K562 (cell line): ENCODE measurements around the gene DMGDH. TPM values are rescaled to one million over a fixed set of nuclear protein-coding genes. Genes with fewer than 3 reads are reported as not detected.

Experiments
- ATAC-seq: fragments of 200-7000 bp; cut with Tn5 transposase; 3 replicates; pipeline ENCODE4 v1.9.1; 2020; ENCODE audit warnings: moderate library complexity
- BruUV-seq: library from RNA; stranded (reverse); fragments of 400-500 nt; replicated peaks from 2 replicates; lab custom pipeline; 2021; lab: Mats Ljungman, UMichigan
- CTCF ChIA-PET: fragments of 300-600 bp; formaldehyde crosslinking; extraction: SDS; loops from one replicate; lab custom pipeline; 2021; ENCODE audit warnings: low intra/inter-chr PET ratio; lab: Yijun Ruan, JAX
- POLR2A ChIA-PET: fragments of 300-600, 350-650 bp; sonication (Branson Sonifier 250); formaldehyde crosslinking; extraction: SDS; loops from one replicate; lab custom pipeline; 2021; ENCODE audit warnings: antibody characterized with exemption, inconsistent platforms; lab: Yijun Ruan, JAX
- DNase-seq, 4 experiments: peaks; one replicate each; pipeline versions ENCODE4 v3.0.0 to v3.0.0-alpha.2; 2011 to 2018; ENCODE audit warnings: low spot score in 3 of 4, mixed read lengths in 3 of 4; ENCODE audit errors: extremely low read depth in 1 of 4
- FAIRE-seq: peaks from 2 replicates; lab custom pipeline; 2011; peaks lifted over from hg19 to GRCh38; lab: Jason Lieb, UNC
- H2AFZ ChIP-seq: 2 replicates; pipeline ENCODE4 v1.6.0; 2011; ENCODE audit warnings: low read depth, low read length, control low read depth, inconsistent platforms
- H3K27ac ChIP-seq: fragments of 200-600 bp; 3 replicates; pipeline ENCODE4 v1.8.0; 2011; ENCODE audit warnings: low read depth, mild to moderate bottlenecking, control low read depth, inconsistent platforms, low read length, moderate library complexity, mixed read lengths; ENCODE audit errors: extremely low read depth
- H3K27me3 ChIP-seq, 2 experiments: fragments of 300-600 bp in 1 of 2; 2 replicates in 1 of 2; 3 replicates in 1 of 2; pipeline versions ENCODE4 v1.6.0 to v1.8.0; 2011; ENCODE audit warnings: inconsistent platforms in 2 of 2, low read length in 2 of 2, mild to moderate bottlenecking in 1 of 2, mixed read lengths in 1 of 2, moderate library complexity in 1 of 2; ENCODE audit not compliant: control insufficient read depth in 2 of 2, insufficient read depth in 2 of 2
- H3K36me3 ChIP-seq: fragments of 300-600 bp; 3 replicates; pipeline ENCODE4 v1.8.0; 2011; ENCODE audit warnings: mild to moderate bottlenecking, low read length, inconsistent platforms; ENCODE audit not compliant: control insufficient read depth, insufficient read depth
- H3K4me1 ChIP-seq, 2 experiments: fragments of 200-600 bp in 1 of 2; replicated peaks in 1 of 2; 2 replicates in 1 of 2; 3 replicates in 1 of 2; pipeline versions ENCODE4 v1.5.1 to v1.8.0; 2011; ENCODE audit warnings: inconsistent platforms in 2 of 2, low read length in 2 of 2, mild to moderate bottlenecking in 1 of 2, mixed read lengths in 1 of 2, moderate library complexity in 1 of 2; ENCODE audit not compliant: control insufficient read depth in 2 of 2, insufficient read depth in 2 of 2
- H3K4me2 ChIP-seq: 2 replicates; pipeline ENCODE4 v1.6.1; 2011; ENCODE audit warnings: low read length, control low read depth, inconsistent platforms, mixed read lengths; ENCODE audit not compliant: insufficient read depth
- H3K4me3 ChIP-seq: fragments of 200-600 bp; sonication (generic), shearing (Covaris generic); 2 replicates; pipeline ENCODE4 v1.5.1; 2016; ENCODE audit warnings: control low read depth, inconsistent platforms
- H3K79me2 ChIP-seq: fragments of 200-600 bp; 3 replicates; pipeline ENCODE4 v1.8.0; 2011; ENCODE audit warnings: low read length, inconsistent platforms; ENCODE audit not compliant: control insufficient read depth, insufficient read depth
- H3K9ac ChIP-seq, 2 experiments: 2 replicates each; pipeline versions ENCODE4 v1.6.0 to v1.6.1; 2011; ENCODE audit warnings: low read depth in 2 of 2, low read length in 2 of 2, control low read depth in 1 of 2, inconsistent platforms in 1 of 2, mild to moderate bottlenecking in 1 of 2, mixed read lengths in 1 of 2; ENCODE audit not compliant: insufficient read depth in 1 of 2
- H3K9me1 ChIP-seq: one replicate; pipeline ENCODE4 v1.6.0; 2011; ENCODE audit warnings: inconsistent platforms, mild to moderate bottlenecking, low read length, moderate library complexity; ENCODE audit not compliant: control insufficient read depth, insufficient read depth
- H3K9me3 ChIP-seq: replicated peaks from 2 replicates; pipeline ENCODE4 v1.5.1; 2011; ENCODE audit warnings: low read depth, low read length, inconsistent platforms; ENCODE audit not compliant: control insufficient read depth, insufficient read depth
- H4K20me1 ChIP-seq: replicated peaks from 2 replicates; pipeline ENCODE4 v1.6.1; 2011; ENCODE audit warnings: low read length, inconsistent platforms, mixed read lengths; ENCODE audit not compliant: control insufficient read depth, insufficient read depth
- CTCFL ChIP-seq: IDR thresholded peaks from 2 replicates; pipeline ENCODE4 v1.6.1; 2011; ENCODE audit warnings: borderline replicate concordance, low read depth, mild to moderate bottlenecking, moderate library complexity, low read length; ENCODE audit not compliant: insufficient read depth, poor library complexity, severe bottlenecking
- HDAC6 ChIP-seq: IDR thresholded peaks from 2 replicates; pipeline ENCODE4 v1.6.1; 2012; ENCODE audit warnings: low read depth, mild to moderate bottlenecking, control low read depth, inconsistent platforms, low read length, moderate library complexity
- MAFF ChIP-seq: IDR thresholded peaks from 2 replicates; pipeline ENCODE4 v1.6.1; 2012; ENCODE audit warnings: low read length, improper control_type of control experiment
- ZKSCAN8 ChIP-seq: fragments of 200-800 bp; sonication (Bioruptor generic); IDR thresholded peaks from 2 replicates; pipeline ENCODE4 v1.6.1; 2016; ENCODE audit warnings: missing genetic modification characterization, missing compliant biosample characterization
- ZNF77 ChIP-seq: fragments of 250-450 bp; sonication (Bioruptor Pico); IDR thresholded peaks from 2 replicates; pipeline ENCODE4 v1.5.0; 2020
- WGBS: fragments of 100-300 bp; shearing (Covaris generic); methylation state at CpG from one replicate; pipeline ENCODE4 v1.1.6; 2016; ENCODE audit warnings: low coverage, mixed read lengths; ENCODE audit not compliant: insufficient coverage; ENCODE audit errors: missing lambda C conversion rate; 5-methylcytosine and 5-hydroxymethylcytosine counted together
- in situ Hi-C: fragments of 300-500 bp; cut with MboI; formaldehyde crosslinking; loops from 4 replicates; pipeline ENCODE4 v1.15.0; 2018; ENCODE audit warnings: inconsistent platforms, mixed read lengths
- intact Hi-C: fragments of 100-400 bp; cut with micrococcal nuclease; formaldehyde crosslinking; loops from 2 replicates; pipeline ENCODE4 v1.14.2; 2022
- polyA plus RNA-seq, 8 experiments: library from polyadenylated mRNA; depleted of rRNA in 4 of 8; stranded (reverse) in 5 of 8; unstranded in 3 of 8; fragments of >200 nt; fragmentation: Nextera tagmentation in 2 of 8; fragmentation: Illumina TruSeq in 1 of 8; extraction: Ambion mirVana in 2 of 8; extraction: Trizol in 1 of 8; gene quantifications; 2 replicates each; pipeline versions ENCODE4 v1.2.1 to v1.2.3, GENCODE V29; 2011 to 2014; ENCODE audit warnings: inconsistent platforms in 1 of 8, missing spikeins in 1 of 8
- total RNA-seq, 7 experiments: library from RNA; depleted of rRNA in 6 of 7; stranded (reverse); fragments of >200 nt in 6 of 7; fragmentation: Illumina TruSeq in 2 of 7; extraction: Trizol in 2 of 7; gene quantifications; 2 replicates each; pipeline versions ENCODE4 v1.2.1 to v1.2.3, GENCODE V29; 2011 to 2021; ENCODE audit warnings: low replicate concordance in 1 of 7
- TF ChIP-seq, protein P1 (sequence below): fragments of 250-450 bp; sonication (Bioruptor Pico); IDR thresholded peaks from 2 replicates; pipeline ENCODE4 v1.9.0; 2021; ENCODE audit warnings: mild to moderate bottlenecking, inconsistent platforms
- TF ChIP-seq, protein P2 (sequence below): sonication (generic); formaldehyde crosslinking; IDR thresholded peaks from 2 replicates; pipeline ENCODE4 v1.8.0; 2023; ENCODE audit warnings: mild to moderate bottlenecking, missing genetic modification reagents

Gene DMGDH
- total and polyA plus RNA-seq, 9 of the 15 experiments (the other 6 are each of a cell fraction or from before 2014, with no cell fraction given), result 0.13 to 0.58 TPM; not detected in 7

- ATAC-seq (no peak), DNase-seq (no peak), FAIRE-seq (no peak)
- in situ Hi-C loops, result loop anchor here (10.0 kb wide), 1 partner anchor 427 kb away; no protein-coding TSS in a partner anchor
- Histone ChIP-seq H3K9me3 (no peaks in the 10 kb centered on the region), H3K4me2 (no peak overlapping the region), H4K20me1 (no peaks in the 10 kb centered on the region), H3K79me2 (no peaks in the 10 kb centered on the region), H3K4me1 (no peaks in the 10 kb centered on the region), H3K9ac (no peak overlapping the region), H3K27ac (no peak overlapping the region), H3K27me3 (no peaks in the 10 kb centered on the region), H3K9me1 (no peaks in the 10 kb centered on the region)
- POLR2A ChIA-PET, result interaction anchor here (0.6 to 0.9 kb wide), 2 partner anchors 9 to 23 kb away, joined by 3 read pairs; no protein-coding TSS in a partner anchor
- 20% methylated on average over 1 of the region's 1 CpG for WGBS
- no TSS peak for BruUV-seq
- TF ChIP-seq, protein P1, sequence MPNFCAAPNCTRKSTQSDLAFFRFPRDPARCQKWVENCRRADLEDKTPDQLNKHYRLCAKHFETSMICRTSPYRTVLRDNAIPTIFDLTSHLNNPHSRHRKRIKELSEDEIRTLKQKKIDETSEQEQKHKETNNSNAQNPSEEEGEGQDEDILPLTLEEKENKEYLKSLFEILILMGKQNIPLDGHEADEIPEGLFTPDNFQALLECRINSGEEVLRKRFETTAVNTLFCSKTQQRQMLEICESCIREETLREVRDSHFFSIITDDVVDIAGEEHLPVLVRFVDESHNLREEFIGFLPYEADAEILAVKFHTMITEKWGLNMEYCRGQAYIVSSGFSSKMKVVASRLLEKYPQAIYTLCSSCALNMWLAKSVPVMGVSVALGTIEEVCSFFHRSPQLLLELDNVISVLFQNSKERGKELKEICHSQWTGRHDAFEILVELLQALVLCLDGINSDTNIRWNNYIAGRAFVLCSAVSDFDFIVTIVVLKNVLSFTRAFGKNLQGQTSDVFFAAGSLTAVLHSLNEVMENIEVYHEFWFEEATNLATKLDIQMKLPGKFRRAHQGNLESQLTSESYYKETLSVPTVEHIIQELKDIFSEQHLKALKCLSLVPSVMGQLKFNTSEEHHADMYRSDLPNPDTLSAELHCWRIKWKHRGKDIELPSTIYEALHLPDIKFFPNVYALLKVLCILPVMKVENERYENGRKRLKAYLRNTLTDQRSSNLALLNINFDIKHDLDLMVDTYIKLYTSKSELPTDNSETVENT (CRISPR knock-in tag), result no peak
- TF ChIP-seq, all 486 proteins: peak for 0
- intact Hi-C loops, result loop anchor here (10.0 kb wide), 3 partner anchors 327 to 637 kb away; no protein-coding TSS in a partner anchor
- Histone ChIP-seq H3K36me3 (no peaks in the 10 kb centered on the region), H2AFZ (no peak overlapping the region), H3K4me3 (no peak overlapping the region)
- CTCF ChIA-PET, result no interaction called here
Observed at GRCh38 chr5:78961743-78962142, 107.7 kb downstream of the DMGDH start.

- FAIRE-seq, result no peak
- intact Hi-C loops, result loop anchor here (10.0 kb wide), 3 partner anchors 325 to 635 kb away; no protein-coding TSS in a partner anchor
- no peaks in the 10 kb centered on the region for H3K9me3 ChIP-seq
- no peaks in the 10 kb centered on the region for H4K20me1 ChIP-seq
- no peaks in the 10 kb centered on the region for H3K79me2 ChIP-seq
- ChIA-PET POLR2A (no interaction called here), CTCF (no interaction called here)
- H3K27ac ChIP-seq, result no peak overlapping the region
- H2AFZ ChIP-seq, result no peak overlapping the region
- ATAC-seq, result no peak
- H3K4me3 ChIP-seq, result no peak overlapping the region
- WGBS, result 0% methylated on average over 1 of the region's 1 CpG
- BruUV-seq, result no TSS peak
- DNase-seq, result no peak
- H3K4me1 ChIP-seq, result no peaks in the 10 kb centered on the region
- H3K9ac ChIP-seq, result no peak overlapping the region
- H3K27me3 ChIP-seq, result no peaks in the 10 kb centered on the region
- H3K9me1 ChIP-seq, result no peaks in the 10 kb centered on the region
- in situ Hi-C loops, result loop anchor here (10.0 kb wide), 1 partner anchor 425 kb away; no protein-coding TSS in a partner anchor
- no peak overlapping the region for H3K4me2 ChIP-seq
- H3K36me3 ChIP-seq, result no peaks in the 10 kb centered on the region
- no peak for TF ChIP-seq ZNF77 (CRISPR knock-in tag)
- TF ChIP-seq, protein P2, sequence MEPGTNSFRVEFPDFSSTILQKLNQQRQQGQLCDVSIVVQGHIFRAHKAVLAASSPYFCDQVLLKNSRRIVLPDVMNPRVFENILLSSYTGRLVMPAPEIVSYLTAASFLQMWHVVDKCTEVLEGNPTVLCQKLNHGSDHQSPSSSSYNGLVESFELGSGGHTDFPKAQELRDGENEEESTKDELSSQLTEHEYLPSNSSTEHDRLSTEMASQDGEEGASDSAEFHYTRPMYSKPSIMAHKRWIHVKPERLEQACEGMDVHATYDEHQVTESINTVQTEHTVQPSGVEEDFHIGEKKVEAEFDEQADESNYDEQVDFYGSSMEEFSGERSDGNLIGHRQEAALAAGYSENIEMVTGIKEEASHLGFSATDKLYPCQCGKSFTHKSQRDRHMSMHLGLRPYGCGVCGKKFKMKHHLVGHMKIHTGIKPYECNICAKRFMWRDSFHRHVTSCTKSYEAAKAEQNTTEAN (CRISPR knock-in tag), result no peak
- no peak for TF ChIP-seq CTCFL
- no peak for TF ChIP-seq HDAC6
- TF ChIP-seq ZKSCAN8, result no peak
- TF ChIP-seq MAFF, result no peak
Observed at GRCh38 chr5:78959767-78960166, 109.7 kb downstream of the DMGDH start.
